NOMO-1 (cell line): ENCODE results near the gene HOGA1.
"Not testable (repeated sequence)": the region's sequence is repeated elsewhere in the genome, so short reads cannot be mapped to it uniquely, and the experiment has no call there.

Source experiments
- DNase-seq, 2 experiments: peaks; one replicate each; lab custom pipeline; 2025; ENCODE audit not compliant: unreplicated experiment in 2 of 2; lab: John Stamatoyannopoulos, UW

The HOGA1 gene

GRCh38 chr10:97554336-97554735 lies 29.9 kb upstream of the HOGA1 start:
- DNase-seq, result not testable (repeated sequence)

- not testable (repeated sequence) for DNase-seq
Observed at GRCh38 chr10:97555541-97555940, 28.6 kb upstream of the HOGA1 start.

- DNase-seq, result not testable (repeated sequence)
Observed at GRCh38 chr10:97560731-97561381, 23.3 kb upstream of the HOGA1 start.

DNA sequence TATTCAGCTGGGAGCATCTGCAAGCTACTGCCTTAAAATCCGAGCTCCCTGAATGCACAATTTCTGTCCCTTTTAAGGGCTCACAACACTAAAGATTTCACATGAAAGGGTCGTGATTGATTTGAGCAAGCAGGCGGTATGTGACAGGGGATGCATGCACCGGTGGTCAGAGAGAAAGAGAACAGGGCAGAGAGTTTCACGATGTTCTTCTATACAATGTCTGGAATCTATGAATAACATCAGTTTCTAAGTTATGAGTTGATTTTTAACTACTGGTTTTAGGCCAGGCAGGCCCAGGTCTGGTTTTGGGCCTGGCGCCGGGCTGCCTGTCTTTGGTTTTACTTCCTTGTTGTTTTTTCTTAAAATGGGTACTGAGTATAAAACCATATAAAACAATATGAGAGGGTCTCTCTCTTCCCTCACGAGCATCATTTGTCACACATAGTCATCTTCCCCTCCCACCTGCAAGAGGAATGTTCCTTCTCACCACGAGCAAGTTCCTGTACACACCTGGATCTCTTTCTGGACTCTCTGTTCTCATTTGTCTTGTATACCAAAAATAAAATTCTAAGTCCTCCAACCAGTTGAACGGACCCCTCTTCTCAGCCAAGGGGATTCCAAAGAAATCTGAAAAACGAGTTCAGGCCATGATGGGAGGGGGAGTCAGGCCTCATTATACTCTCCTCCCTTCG lies 22.7 kb upstream of the HOGA1 start:
- not testable (repeated sequence) for DNase-seq

DNA sequence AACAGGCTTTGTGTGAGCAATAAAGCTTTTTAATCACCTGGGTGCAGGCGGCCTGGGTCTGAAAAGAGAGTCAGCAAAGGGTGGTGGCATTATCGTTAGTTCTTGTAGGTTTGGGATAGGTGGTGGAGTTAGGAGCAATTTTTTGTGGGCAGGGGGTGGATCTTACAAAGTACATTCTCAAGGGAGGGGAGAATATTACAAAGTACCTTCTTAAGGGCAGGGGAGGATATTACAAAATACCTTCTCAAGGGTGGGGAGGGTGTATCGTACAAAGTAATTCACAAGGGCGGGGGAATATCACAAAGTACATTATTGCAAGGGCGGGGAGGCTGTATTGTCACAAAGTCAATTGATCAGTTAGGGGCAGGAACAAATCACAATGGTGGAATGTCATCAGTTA lies 21.9 kb upstream of the HOGA1 start:
- not testable (repeated sequence) for DNase-seq

DNA sequence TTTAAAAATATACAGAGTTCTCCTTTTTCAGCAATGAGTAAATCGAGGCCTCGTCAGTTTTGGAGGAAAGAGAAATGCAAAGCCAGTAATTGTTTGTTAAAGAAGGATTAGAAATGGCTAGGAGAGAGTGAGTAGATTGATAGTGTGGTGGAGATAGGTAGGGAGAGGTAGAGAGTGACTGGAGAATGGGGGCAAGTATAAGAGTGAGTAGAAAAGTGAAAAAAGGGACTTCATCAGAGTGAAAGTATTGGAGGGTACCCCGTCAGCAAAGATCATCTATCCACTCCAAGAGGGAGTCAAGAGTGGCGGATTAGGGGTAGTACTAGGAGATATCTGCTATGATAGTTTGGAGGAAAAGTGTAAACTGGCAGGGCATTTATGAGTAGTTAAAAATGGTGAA lies 20.9 kb upstream of the HOGA1 start:
- no peak for DNase-seq

- no peak for DNase-seq
Observed at GRCh38 chr10:97564776-97565175, 19.4 kb upstream of the HOGA1 start.

DNA sequence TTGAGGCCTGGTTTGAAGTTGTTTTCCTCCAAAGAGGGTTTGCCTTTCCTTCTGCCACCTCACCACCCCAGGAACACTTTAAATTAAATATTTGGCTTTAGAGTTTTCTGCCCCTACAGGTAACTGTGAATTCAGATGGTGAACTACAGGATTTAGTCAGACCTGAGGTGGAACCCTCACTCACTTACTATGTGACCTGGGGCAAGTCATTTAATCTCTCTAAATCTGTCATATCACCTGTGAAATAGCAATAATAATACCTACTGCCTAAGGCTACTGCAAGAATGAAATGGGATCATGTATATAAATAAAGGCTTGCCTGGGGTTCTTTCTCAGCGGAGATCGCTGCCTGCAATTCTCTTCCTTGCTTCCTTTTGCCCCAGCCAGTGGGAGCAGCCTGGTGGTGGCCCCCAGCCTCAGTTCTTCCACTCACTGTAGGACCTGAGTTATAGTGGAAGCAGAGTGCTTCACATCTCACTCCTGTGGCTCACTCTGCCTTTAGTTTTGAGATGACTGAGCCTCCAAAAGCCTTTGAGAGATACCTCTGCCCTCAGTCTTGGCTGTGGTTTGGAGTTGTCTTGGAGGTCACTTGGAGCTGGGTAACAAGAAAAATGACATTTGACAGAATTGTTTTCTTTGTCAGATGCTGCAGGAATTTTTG lies 17.7 kb upstream of the HOGA1 start:
- DNase-seq, result no peak

DNA sequence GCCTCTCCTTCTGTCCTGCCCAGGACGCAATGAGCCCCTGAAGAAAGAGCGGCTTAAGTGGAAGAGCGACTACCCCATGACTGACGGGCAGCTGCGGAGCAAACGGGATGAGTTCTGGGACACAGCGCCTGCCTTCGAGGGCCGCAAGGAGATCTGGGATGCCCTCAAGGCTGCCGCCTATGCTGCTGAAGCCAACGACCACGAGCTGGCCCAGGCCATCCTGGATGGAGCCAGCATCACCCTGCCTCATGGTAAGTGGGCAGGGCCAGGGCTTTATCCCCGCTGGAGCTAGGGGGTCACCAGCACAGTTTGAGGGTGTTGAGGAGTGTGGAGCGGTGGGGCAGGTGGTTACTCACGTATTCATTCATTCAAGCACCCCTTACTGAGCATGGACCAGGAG lies 16.3 kb upstream of the HOGA1 start:
- no peak for DNase-seq

DNA sequence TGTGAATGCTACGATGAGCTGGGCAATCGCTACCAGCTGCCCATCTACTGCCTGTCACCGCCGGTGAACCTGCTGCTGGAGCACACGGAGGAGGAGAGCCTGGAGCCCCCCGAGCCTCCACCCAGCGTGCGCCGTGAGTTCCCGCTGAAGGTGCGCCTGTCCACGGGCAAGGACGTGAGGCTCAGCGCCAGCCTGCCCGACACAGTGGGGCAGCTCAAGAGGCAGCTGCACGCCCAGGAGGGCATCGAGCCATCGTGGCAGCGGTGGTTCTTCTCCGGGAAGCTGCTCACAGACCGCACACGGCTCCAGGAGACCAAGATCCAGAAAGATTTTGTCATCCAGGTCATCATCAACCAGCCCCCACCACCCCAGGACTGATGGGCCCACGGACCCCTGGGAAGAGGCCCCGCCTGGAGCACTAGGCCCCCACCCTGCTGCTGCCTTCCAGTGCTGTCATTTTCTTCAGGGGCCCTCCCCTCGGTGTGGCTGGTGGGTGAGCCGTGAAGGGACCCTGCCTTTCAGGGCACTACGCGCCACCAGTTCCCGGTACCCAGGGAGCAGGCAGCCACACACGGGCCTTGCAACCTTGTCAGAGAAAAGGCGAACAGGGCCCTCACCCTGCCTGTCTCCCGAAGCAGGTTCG lies 13.9 kb upstream of the HOGA1 start:
- no peak for DNase-seq

DNA sequence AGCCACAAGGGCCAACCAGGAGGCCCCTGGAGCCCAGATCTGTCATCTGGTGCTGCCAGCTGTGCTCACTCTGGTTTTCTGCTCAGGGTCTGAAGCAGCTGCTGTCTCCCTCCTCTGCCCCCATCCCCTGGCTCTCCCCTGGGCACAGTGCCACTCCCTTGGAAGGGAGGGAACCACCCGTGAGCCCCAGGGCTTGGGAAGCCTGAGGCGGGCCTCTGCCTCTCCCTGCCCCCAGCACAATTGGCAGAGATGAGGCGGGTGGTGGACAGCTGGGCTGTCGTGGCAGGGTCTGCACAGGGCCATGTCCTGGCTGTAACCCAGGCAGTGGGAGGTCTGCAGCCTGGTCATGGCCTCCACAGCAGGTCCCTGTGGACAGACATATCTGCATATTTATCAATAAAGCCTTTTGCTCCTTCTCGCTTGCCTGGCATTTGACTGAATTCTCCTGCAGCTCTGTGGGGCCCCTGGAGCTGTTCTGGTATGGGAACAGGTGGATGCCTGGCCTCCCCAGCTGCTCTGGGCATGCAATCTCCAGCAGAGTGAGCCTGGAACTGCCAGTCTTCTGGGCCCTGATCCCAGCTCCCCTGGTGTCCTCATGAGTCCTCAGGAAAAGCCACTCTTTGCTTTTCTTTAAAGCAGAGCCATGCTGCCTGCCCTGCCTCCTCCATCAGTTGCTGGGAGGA lies 13.3 kb upstream of the HOGA1 start:
- no peak for DNase-seq

GRCh38 chr10:97571622-97572021 lies 12.6 kb upstream of the HOGA1 start:
- no peak for DNase-seq

GRCh38 chr10:97572214-97572989 lies 11.8 kb upstream of the HOGA1 start, which contains the start of gene ANKRD2:
Gene ANKRD2 (plus strand): TSS chr10:97572779. CDS start chr10:97572789, 10 bp downstream.
- peak; percentile 70 for DNase-seq

GRCh38 chr10:97573021-97573420 lies 11.2 kb upstream of the HOGA1 start:
- DNase-seq, result no peak

DNA sequence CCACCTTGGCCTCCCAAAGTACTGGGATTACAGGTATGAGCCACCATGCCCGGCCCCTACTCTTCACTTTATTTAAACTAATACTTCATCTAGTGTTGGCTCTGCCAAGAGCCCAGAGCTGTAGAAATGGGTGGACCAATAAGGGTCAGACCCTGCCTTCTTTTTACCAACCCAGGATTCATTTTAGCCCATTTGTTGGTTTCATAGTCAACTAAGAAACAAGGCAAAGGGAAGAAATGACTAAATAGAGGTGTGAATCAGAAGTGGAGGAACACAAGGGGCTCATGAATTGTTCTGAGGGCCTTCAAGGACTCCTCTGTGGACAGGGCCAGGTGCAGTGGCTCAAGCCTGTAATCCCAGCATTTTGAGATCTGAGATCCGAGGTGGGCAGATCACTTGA lies 10.5 kb upstream of the HOGA1 start:
- DNase-seq, result no peak

DNA sequence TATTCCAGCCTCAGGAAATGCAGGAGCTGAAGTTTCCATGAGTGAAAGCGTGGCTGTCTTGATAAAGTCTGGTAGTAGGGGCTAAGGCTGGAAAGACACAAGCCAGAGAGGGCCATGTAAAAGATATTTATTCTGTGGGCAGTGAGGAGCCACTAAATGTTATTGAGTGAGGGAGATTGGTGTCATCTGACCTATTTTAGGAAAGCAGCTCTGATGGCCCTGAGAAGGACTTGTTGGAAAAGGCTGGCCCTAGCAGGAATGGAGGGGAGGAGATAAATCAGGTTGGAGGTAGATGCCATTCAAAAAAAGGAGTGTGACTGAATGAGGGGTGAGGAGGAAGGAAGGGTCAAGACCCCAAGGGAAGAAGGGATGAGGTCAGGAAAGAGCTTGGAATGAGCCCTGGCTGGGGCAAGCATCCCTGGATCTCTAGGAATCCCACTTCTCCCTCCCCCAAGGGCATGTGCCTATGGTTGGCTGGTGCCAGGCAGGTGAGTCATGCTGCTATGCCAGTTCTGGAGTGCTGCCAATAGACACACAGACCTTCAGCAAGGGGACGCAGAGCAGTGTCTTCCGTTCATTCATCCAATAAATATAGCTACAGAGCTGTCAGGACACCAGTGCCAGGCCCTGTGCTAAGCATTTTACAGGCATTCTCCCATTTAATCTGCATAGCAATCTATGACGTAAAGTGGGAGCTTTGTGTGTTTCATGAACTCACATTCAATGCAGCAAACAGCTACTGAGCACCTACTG lies 9.6 kb upstream of the HOGA1 start:
- no peak for DNase-seq

- no peak for DNase-seq
Observed at GRCh38 chr10:97575127-97575668, 9.0 kb upstream of the HOGA1 start.

DNA sequence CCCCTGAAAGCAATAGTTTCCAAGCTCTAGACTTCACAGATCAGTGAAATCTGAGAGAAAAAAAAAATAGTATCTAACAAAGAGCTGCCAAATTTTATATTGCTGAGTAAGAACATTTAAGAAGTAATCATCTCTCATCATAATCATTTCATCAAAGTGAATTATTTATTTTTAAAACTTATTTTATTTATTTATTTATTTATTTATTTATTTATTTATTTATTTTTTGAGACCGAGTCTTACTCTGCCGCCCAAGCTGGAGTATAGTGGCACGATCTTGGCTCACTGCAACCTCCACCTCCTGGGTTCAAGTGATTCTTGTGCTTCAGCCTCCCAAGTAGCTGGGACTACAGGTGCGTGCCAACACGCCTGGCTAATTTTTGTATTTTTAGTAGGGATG lies 7.7 kb upstream of the HOGA1 start:
- not testable (repeated sequence) for DNase-seq

- DNase-seq, result no peak
Observed at GRCh38 chr10:97577701-97578100, 6.5 kb upstream of the HOGA1 start.
